Astrocyte (in vitro differentiated cells and primary cell): ENCODE measurements around the gene RFLNA.

ENCODE experiments used
- CTCF ChIP-seq: IDR thresholded peaks from 2 replicates; pipeline ENCODE4 v1.5.1; 2011; ENCODE audit warnings: low read depth, mild to moderate bottlenecking, inconsistent platforms, low read length, moderate library complexity; ENCODE audit not compliant: insufficient read depth
- EZH2 ChIP-seq: IDR thresholded peaks from 2 replicates; pipeline ENCODE4 v1.6.1; 2012; ENCODE audit warnings: mild to moderate bottlenecking, low read length, inconsistent platforms; ENCODE audit not compliant: insufficient read depth

- no peak for TF ChIP-seq CTCF
- TF ChIP-seq EZH2, result no peak
Measured at GRCh38 chr12:124328116-124328515, 33.2 kb downstream of the RFLNA start.
